Measurements from ENCODE around the gene ZNF101. TPM values are rescaled to one million over a fixed set of nuclear protein-coding genes. Genes with fewer than 3 reads are reported as not detected.
A peak's percentile ranks its signal among the peaks of the same experiment; 100 is the strongest.

ZNF101 gene
- total RNA-seq (10 to 100 TPM in 1 of 7 donors, 1 to 10 TPM in 6; 2.9 to 12.6 (median 5.6) TPM), polyA plus RNA-seq (10 to 100 TPM in 1 of 2 donors, 1 to 10 TPM in 1; 4.2 to 10.4 TPM)
- long read RNA-seq, donor 1, full-length matches to known transcripts, result 1 of 3 reads
- long read RNA-seq, donor 1, partial matches to known transcripts, result 0 of 3 reads
- long read RNA-seq, donor 1, other reads (novel, unspliced or antisense), result 2 of 3 reads
- long read RNA-seq, donor 2, full-length matches to known transcripts, result 2 of 2 reads
- long read RNA-seq, donor 2, partial matches to known transcripts, result 0 of 2 reads
- long read RNA-seq, donor 2, other reads (novel, unspliced or antisense), result 0 of 2 reads
- long read RNA-seq, donor 3, partial matches to known transcripts, result 0 of 1 reads
- long read RNA-seq, donor 3, other reads (novel, unspliced or antisense), result 0 of 1 reads

- Histone ChIP-seq H3K27ac (peak within 1 kb of the TSS; percentile 2 to 68), H3K4me1 (ENCODE audit: insufficient read depth) (peaks cover 6% of the 10 kb centered on the region), H3K4me3 (peak within 1 kb of the TSS; percentile 98), H3K36me3 (no peaks in the 10 kb centered on the region), H3K27me3 (no peaks in the 10 kb centered on the region), H3K9me3 (no peaks in the 10 kb centered on the region)
- intact Hi-C loops (cut with DNase I), result loop anchor here in 1 of 4 donors (10.0 kb wide), 1 partner anchor 286 kb away; no protein-coding TSS in a partner anchor
- TF ChIP-seq CTCF (IDR thresholded peaks at IDR 0.05) (no peak), EP300 (IDR thresholded peaks at IDR 0.05) (no peak), POLR2A (IDR thresholded peaks at IDR 0.05) (peak; percentile 22)
- WGBS, 3 donors, result 4 to 5% (median 5%) methylated on average over 35 to 36 of the region's 36 CpGs
- peak; percentile 89 to 94 (median 93) for DNase-seq
Observed at GRCh38 chr19:19668230-19669012, at the start of gene ZNF101. Gene ZNF101 (plus strand): TSS chr19:19668839. CDS start chr19:19668964, 125 bp downstream.

GRCh38 chr19:19619181-19619848 is 49.3 kb upstream of the ZNF101 start:
- Histone ChIP-seq H3K27me3 (no peaks in the 10 kb centered on the region), H3K4me3 (no peak overlapping the region), H3K4me1 (ENCODE audit: insufficient read depth) (peaks cover 7% of the 10 kb centered on the region), H3K36me3 (no peaks in the 10 kb centered on the region), H3K9me3 (no peaks in the 10 kb centered on the region), H3K27ac (no peak overlapping the region)
- 28 to 35% (median 30%) methylated on average over 21 of the region's 21 CpGs for WGBS, 3 donors
- intact Hi-C loops (cut with DNase I), result no loop called here
- no peak for TF ChIP-seq POLR2A (IDR thresholded peaks at IDR 0.05)
- TF ChIP-seq EP300 (IDR thresholded peaks at IDR 0.05), result no peak
- no peak for DNase-seq

GRCh38 chr19:19619849-19620210 is 48.8 kb upstream of the ZNF101 start:
- no peak for TF ChIP-seq CTCF (IDR thresholded peaks at IDR 0.05)
- TF ChIP-seq EP300 (IDR thresholded peaks at IDR 0.05), result no peak
- no peak for TF ChIP-seq POLR2A (IDR thresholded peaks at IDR 0.05)
- DNase-seq, result no peak
- H3K36me3 ChIP-seq, result no peaks in the 10 kb centered on the region
- WGBS, 3 donors, result 81 to 83% (median 82%) methylated on average over 7 of the region's 7 CpGs
- peaks cover 7% of the 10 kb centered on the region for H3K4me1 ChIP-seq (ENCODE audit: insufficient read depth)
- intact Hi-C loops (cut with DNase I), result loop anchor here in 1 of 4 donors (5.0 kb wide), 1 partner anchor 1633 kb away; no protein-coding TSS in a partner anchor
- no peaks in the 10 kb centered on the region for H3K27me3 ChIP-seq
- no peak overlapping the region for H3K27ac ChIP-seq
- H3K9me3 ChIP-seq, result no peaks in the 10 kb centered on the region
- no peak overlapping the region for H3K4me3 ChIP-seq

- Histone ChIP-seq H3K27ac (no peak overlapping the region), H3K27me3 (no peaks in the 10 kb centered on the region), H3K4me1 (ENCODE audit: insufficient read depth) (peaks cover 6% of the 10 kb centered on the region), H3K36me3 (no peaks in the 10 kb centered on the region), H3K4me3 (no peak overlapping the region), H3K9me3 (no peaks in the 10 kb centered on the region)
- WGBS, 3 donors, result 77 to 81% (median 78%) methylated on average over 5 of the region's 5 CpGs
- intact Hi-C loops (cut with DNase I), result loop anchor here in 1 of 4 donors (5.0 kb wide), 1 partner anchor 1636 kb away; no protein-coding TSS in a partner anchor
- TF ChIP-seq EP300 (IDR thresholded peaks at IDR 0.05) (no peak), CTCF (IDR thresholded peaks at IDR 0.05) (no peak), POLR2A (IDR thresholded peaks at IDR 0.05) (no peak)
- no peak for DNase-seq
Observed at GRCh38 chr19:19623383-19623782, 45.3 kb upstream of the ZNF101 start.

Data from ovary (tissue), 10 donors.